Dedifferentiated amniotic fluid mesenchymal stem cell (primary cell): ENCODE results near the gene MCCC2.
"Not testable (repeated sequence)": the region's sequence is repeated elsewhere in the genome, so short reads cannot be mapped to it uniquely, and the experiment has no call there.

Experiments used
- DNase-seq: peaks from one replicate; pipeline ENCODE4 v3.0.0-alpha.2; 2016; ENCODE audit errors: extremely low spot score

MCCC2 gene

DNA sequence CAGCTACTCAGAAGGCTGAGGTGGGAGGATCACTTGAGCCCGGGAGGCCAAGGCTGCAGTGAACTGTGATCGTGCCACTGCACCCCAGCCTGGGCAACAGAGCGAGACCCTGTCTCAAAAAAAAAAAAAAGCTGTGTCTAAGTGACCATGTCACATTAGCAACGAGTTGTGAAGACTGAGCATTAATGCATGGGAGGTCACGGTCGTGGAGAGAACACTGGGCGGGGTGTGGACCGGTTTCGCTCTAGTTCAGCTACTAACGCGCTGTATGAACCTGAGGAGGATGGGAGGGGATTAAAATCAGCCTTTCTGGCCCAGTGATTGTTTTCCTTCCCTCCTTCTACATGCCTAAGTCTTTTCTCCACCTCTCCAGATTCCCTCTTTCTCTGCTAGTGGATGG is 75.2 kb downstream of the MCCC2 start:
- no peak for DNase-seq

DNA sequence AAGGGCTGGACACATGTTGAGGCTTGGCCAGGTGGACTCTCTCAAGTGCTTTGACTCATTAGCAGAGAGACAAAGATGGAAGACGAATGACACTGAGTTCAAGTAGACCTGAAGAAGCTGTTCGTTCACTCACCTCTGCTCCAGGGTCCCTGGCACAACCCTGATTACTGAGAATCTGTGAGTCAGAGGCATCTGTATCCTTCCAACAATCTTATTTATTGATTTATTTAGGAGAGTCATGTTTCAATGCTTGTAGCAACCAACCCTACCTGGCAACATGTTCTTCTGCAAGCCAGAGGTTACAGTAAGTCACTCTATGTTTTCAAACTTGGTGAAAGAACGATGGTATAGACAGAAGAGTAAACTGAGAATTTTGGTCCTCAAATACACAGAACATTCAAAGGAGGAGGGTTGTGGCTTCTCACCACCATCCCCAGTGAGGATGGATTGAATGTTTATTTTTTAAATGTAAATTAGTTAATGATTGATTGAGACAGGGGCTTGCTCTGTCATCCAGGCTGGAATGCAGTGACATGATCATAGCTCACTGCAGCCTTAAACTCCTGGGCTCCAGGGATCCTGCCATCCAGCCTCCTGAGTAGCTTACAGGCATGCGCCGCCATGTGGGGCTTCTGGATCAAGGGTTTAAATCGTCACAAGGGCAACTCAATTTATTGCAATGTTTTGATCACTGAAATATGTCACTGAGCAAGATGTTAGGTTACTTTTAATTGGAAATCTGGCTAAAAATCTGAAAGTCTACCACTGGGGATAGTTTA is 76.2 kb downstream of the MCCC2 start:
- DNase-seq = no peak

DNA sequence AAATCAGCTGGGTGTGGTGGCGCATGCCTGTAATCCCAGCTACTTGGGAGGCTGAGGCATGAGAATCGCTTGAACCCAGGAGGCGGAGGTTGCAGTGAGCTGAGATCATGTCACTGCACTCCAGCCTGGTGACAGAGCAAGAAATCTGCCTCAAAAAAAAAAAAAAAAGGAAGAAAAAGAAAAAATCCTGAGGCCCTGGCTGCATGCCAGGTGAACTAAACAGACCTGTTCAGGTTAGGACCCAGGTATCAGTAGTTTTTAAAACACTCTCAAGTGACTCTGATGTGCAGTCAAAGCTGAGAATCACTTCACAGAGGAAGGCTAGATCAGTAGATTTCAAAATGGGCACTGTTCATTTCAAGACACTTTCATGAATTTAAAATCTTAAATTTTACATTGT is 77.5 kb downstream of the MCCC2 start:
- DNase-seq = not testable (repeated sequence)

DNA sequence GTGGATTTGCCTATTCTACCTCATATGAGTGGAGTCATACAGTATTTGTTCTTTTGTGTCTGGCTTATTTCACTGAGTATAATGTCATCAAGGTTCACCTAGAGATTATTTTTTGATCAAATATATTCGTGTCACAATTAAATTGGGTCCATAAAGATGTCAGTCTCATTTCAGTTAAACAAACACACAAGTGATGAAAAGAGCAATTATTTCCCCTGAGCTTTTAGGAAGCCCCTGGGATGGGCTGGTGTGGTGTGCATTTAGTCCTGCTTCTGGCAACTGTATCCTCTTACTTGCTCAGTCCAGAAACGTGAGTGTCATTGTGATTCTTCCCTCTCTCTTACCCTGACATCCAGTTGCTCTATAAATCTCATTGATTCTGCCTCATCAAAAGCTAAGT is 79.2 kb downstream of the MCCC2 start:
- no peak for DNase-seq

DNA sequence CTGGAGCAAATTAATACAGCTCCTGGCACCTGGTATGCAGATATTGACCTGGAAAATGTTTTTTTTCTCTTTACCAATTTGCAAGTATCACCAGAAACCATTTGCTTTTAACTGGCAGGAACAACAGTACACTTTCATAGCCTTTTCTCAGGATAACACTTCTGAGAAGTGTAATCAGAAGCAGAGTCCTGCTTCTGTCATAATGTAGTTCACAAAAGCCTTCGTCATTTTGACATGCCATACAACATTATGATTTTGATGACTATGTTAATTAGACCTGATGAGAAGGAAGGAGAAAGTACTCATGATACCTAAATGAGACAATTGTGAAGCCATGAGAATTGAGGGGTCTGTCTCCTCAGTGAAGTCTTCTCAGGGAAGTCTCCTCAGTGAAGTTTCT is 90.8 kb downstream of the MCCC2 start:
- DNase-seq = no peak

DNA sequence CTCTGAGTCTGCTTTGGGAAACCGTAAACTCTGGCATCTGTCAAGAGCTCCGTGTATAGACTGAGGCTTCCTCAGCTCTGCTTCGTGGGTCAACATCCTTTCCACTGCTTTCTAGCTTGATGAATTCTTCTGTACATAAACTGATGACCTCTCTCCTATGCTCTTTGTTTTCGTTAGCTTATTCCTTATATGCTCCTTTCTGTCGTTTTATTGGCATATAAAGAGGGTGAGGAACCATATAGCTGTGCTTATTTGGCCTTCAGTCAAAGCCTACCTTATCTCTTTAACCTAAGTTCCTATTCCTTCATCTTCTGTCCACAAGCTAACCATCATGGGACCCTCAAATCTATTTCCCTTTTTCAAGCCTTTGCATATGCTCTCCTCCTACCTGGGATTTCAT is 92.6 kb downstream of the MCCC2 start:
- DNase-seq = no peak

DNA sequence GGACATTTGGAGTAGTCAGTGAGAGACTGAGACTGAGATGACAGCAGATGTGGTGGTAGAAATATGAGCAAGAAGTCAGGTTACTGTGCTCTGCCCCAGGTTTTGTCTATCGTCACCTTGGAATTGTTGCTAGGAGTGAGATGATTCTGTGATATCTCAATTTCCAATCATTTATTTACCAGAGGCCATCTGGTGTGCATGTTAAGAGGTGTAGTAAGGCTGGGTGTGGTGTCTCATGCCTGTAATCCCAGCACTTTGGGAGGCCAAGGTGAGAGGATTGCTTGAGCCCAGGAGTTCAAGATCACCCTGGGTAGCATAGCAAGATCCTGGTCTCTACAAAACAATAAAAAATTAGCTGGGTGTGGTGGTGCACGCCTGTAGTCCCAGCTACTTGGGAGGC is 93.4 kb downstream of the MCCC2 start:
- DNase-seq = no peak

DNA sequence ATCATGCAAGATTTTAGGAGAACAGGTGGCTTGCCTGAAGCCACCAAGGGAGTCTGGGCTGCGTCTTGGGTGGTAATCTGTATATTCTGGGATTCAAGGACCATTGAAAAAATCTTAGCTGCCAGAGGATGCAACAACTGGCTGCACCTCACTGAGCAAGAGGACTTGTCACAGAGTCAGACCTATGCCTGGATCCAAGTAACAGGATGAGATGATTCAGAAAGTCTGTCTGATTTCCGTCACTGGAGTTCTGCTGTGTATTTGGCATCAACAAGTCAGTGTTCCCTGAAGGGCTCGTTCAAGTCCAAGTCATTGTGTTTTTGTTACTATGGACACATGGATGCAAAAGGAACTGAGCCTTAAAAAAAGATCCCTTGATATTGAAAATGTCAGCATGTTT is 94.2 kb downstream of the MCCC2 start:
- no peak for DNase-seq

DNA sequence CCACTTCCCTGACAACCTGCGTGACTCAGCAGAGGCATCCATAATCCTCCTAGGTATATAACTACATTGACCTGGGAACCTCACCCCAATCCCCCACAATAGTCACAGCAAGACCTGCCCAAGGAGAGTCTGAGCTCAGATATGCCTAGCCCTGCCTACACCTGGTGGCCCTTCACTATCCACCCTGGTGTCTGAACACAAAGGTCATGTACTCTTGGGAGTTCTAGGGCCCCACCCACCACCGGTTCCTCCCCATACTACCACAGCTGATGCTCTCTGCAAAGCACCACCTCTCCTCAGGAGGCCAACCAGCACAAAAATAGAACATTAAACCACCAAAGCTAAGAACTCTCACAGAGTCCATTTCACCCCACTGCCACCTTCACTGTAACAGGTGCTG is 97.2 kb downstream of the MCCC2 start:
- no peak for DNase-seq

DNA sequence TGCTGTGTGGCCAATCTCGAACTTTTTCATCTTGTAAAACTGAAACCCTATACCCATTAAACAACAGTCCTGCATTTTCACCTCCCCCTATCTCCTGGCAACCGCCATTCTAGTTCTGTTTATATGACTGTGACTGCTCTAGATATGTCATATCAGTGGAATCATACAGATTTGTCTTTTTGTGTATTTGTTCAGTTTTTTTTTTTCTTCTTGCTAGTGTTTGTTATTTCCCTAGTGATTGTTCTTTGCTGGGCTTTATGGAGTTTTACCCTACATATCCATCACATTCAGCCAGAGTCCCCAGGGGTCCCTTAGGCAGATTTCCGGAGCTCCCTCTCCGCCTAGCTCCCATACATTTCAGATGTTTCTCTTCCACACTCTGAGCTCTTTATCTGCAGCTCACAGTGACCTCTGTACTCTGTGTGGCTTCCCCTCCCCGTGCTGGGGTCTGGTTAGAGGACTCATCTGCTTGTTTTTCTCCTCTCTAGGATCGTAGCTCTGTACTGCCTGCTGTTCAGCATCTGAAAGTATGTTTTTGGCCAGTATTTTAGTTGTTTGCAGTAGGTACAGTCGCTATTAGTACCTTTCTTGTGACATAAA is 106.8 kb downstream of the MCCC2 start:
- DNase-seq = no peak

DNA sequence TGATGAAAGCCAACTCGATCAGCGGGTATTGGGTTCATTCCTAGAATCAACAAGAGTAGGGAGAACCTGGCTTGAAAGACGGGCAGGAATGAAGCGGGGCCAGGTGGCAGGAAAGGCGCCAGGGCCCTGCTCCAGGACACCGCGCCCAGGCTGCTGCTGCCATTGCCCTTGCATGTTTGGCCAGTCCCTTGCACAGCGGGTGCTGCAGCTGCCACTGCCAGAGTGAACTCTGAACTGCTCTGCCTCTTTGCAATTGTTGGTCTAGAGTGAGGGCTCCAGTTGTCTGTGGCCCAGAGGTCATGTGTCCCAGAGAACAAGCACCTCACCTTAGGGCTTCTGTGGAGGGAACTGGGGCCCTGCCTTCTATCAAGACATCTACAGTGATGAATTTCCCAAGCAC is 107.9 kb downstream of the MCCC2 start:
- no peak for DNase-seq

DNA sequence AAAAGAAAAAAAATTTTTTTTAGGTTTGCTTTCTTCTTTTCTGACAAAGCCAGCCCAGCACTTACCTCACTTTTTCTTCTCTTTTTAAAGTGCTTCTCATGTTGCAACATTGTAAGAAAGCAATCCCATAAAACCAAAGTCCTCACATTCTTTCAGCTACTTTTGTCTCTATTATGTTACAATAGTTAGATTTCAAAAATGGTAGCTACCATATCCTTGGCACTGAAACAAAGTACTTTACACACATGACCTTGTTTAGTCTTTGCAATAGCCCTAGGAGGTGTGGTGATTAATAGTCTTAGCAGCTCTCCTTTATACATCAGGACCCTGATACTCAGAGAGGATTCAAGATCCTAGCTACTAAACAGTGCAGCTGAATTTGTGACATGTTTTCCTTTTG is 108.5 kb downstream of the MCCC2 start:
- no peak for DNase-seq

DNA sequence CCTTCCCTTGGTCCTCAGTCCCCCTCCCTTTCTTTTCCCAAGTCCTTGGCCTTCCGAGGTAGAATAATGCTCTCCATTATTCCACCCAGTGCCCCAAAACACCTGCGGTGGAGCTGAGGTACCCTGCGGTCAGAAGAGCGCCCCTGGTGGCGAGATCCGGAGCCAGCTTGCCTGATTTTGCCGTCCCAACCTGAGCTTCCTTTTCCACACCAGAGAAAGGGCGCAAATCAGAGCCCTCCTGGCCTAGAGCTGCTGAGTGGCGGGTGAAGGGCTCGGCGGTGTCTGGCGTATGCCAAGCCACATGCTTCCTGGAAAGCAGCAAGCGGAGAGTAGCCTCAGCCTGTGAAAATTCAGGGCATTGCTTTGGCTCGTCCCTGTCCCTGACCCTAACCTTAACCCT is 110.8 kb downstream of the MCCC2 start:
- DNase-seq = no peak

DNA sequence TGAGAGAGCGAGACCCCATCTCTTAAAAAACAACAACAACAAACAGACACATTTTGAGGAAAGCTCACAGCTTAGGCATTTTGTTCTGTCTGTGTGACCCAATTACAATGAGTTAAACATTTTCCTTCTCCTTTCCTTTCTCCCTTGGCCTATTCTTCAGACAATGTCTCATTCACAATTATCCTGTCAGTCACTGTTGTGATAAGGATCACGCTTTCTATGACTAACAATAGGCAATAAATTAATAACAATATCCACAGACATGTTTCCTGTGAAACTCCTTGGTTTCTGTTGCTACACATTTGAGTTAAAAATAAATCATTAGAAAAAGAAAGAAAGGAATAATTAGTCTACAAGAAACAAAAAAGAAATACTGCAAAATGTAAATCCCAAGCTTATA is 112.1 kb downstream of the MCCC2 start:
- DNase-seq = no peak

DNA sequence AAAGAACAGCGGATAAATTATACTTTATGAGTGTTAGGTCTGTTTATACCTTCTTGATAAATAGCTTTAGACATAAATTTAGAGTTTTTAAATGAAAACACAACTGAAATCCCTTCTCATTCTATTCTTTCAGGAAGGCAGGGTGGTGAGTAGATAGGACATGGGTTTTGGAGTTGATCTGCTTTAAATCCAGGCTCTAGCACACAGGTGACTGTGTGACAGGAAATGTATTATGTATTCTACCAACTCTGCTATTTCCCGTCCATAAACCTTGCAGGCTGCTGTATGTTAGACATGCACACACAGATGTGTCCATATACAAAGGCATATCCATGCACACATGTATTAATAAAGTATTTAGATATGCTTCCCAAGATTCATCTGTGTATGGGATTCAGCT is 112.6 kb downstream of the MCCC2 start:
- DNase-seq = no peak

DNA sequence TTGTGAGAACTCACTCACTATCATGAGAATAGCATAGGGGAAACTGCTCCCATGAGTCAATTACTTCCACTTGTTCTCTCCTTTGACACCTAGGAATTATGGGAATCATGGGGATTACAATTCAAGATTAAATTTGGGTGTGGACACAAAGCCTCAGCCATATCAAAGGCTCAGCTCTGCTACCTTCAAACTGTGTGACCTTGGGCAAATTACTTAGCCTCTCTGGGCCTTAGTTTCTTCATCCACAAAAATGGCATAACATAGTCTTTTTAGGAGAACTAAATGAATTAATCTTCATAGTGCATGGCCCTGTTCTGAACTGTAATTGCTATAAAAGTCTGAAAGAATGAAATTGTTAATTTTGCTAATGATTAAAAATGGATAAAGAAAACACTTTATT is 113.7 kb downstream of the MCCC2 start:
- no peak for DNase-seq

DNA sequence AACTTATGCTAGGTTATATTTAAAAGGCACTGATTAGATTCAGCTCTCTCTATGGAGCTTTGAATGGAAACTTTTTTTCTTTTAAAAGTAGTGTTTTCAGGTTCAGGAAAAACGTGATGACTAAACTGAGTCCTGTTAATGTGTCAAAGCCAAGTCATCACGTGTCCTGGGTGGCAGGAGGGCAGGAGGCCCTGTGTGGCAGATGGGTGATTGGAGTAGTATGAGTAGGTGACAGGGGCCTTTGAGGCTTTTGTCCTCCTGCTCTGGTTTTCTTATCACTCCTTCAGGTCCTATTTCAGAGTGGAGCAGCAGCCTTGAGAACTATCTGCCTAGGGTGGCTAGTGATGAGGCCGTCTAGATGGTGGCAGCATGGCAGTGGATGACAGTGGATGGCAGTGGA is 114.3 kb downstream of the MCCC2 start:
- no peak for DNase-seq

DNA sequence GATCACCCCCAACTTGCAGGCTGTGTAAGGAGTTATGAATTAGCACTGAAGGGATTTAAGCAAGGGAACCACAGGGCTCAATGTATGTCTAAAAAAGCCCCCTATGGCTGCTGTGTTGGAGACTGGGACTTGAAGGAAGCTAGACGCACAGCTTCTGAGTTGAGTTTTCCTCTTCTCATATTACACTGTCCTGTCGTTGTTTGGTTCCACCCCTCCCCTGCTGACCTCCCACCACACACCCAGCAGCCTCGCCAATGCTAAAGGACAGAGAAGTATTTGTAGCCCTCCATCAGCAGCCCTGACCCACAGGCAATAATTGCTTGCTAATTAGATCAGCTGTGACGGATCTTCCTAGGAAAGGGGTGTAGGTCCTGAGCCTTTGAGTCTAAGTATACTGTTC is 116.8 kb downstream of the MCCC2 start:
- DNase-seq = no peak

DNA sequence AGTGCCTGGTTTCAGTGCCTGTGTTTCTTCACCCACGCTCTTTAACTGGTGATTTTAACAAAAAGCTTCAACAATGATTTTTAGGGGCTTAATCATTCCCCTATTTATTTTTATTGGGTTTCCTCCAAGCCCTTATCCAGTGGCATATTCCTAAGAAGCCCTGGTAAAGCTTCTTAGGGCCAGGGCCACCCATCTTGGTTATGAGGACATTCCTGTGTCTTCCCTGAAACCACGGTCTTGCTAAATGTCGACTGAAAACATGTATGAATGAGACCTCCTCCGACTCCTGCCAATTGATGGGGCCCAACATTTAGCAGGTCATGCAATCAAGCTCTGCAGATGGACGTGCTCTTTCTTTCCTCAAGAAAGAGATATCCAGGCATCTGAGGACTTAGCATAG is 118.3 kb downstream of the MCCC2 start:
- DNase-seq = no peak

DNA sequence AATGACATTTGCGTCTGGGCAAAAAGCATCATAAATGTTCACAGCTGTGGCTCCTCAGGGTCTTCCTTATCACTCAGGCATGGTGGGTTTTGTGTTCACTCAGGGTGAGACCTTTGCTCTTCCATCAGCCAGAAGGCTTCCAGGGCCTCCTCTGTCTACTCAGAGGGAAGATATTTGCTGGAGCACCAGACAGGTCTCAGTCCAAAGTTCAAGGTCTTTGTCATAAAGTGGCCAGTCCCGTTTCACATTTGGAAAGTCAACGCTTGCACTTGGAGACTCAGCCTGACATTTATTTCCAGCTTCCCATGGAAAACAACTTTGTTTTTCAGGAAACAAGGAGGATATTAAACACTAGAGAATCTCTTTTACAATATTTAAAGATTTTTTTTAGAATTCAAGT is 119.8 kb downstream of the MCCC2 start:
- no peak for DNase-seq
